Measurements from ENCODE around the gene RALA.

RALA gene

DNA sequence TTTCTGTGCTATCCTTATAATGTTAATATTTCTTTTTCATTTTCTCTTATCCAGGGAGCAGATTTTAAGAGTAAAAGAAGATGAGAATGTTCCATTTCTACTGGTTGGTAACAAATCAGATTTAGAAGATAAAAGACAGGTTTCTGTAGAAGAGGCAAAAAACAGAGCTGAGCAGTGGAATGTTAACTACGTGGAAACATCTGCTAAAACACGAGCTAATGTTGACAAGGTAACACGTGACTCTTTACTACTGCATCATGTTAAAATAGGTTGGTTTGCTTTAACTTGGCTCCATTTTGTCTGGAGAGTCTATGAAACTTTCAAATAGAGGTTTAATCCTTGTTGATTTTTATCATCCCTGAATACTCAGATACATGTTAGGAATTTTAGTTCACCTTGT lies 73.3 kb downstream of the RALA start:
- TF ChIP-seq, protein P1, sequence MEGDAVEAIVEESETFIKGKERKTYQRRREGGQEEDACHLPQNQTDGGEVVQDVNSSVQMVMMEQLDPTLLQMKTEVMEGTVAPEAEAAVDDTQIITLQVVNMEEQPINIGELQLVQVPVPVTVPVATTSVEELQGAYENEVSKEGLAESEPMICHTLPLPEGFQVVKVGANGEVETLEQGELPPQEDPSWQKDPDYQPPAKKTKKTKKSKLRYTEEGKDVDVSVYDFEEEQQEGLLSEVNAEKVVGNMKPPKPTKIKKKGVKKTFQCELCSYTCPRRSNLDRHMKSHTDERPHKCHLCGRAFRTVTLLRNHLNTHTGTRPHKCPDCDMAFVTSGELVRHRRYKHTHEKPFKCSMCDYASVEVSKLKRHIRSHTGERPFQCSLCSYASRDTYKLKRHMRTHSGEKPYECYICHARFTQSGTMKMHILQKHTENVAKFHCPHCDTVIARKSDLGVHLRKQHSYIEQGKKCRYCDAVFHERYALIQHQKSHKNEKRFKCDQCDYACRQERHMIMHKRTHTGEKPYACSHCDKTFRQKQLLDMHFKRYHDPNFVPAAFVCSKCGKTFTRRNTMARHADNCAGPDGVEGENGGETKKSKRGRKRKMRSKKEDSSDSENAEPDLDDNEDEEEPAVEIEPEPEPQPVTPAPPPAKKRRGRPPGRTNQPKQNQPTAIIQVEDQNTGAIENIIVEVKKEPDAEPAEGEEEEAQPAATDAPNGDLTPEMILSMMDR (IDR thresholded peaks at IDR 0.05; ENCODE audit: low read depth, low read length), result no peak
- H3K4me3 ChIP-seq (ENCODE audit: low read depth, low read length), result no peak overlapping the region

DNA sequence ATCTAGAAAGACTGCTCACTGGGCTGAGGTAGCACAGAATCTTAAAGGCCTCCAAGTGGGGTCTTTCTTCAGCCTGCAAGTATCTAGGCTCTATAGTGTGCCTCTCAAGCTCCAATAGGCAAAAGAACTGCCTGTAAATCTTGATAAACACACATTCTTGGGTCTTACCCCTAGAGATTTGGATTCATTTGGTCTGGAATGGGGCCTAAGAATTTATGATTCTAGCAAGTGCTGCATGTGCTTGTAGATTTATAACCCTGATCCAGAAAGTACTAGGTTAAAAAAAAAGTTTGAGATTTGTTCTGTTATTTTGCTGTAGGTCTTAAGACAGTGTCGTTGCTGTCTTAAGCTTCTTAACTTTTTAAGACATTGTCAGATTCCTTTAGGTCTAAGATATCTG lies 74.1 kb downstream of the RALA start:
- TF ChIP-seq, protein P1 (IDR thresholded peaks at IDR 0.05; ENCODE audit: low read depth, low read length), result no peak
- no peak overlapping the region for H3K4me3 ChIP-seq (ENCODE audit: low read depth, low read length)

DNA sequence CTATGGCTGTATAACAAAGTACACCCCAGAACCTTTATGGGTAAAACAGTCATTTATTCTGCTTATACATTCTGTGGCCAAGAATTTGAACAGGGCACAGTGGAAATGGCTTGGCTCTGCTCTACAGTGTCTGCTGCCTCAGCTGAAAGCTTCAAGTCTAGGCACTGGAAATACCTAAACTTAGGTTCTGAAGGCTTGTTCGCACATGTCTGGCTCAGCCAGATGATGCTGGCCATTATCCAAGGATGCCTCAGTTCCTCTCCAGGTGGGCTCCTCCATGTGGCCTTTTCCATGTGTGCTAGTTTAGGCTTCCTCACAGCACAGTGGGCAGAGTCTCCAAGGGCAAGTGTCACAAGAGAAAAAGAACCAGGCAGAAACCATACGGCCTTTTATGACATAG lies 76.8 kb downstream of the RALA start:
- TF ChIP-seq, protein P1 (IDR thresholded peaks at IDR 0.05; ENCODE audit: low read depth, low read length), result no peak

DNA sequence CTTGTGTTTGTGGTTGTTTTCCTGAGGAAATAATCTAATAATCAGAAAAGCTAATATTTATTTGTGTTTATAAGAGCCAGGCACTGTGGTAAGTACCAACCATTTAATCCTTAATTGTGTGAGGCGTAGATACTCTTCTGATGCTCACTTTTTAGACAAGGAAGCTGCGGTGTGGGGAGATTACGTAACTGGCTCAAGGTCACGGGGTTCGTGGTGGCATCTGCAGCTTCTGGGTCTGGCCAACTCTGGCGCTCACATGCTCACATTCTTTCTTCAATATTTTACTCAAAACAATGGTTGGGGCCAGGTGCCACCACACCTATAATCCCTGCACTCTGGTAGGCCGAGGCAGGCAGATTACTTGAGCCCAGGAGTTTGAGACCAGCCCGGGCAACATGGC lies 77.6 kb downstream of the RALA start:
- TF ChIP-seq, protein P1 (IDR thresholded peaks at IDR 0.05; ENCODE audit: low read depth, low read length), result no peak
- no peak overlapping the region for H3K4me3 ChIP-seq (ENCODE audit: low read depth, low read length)

More for the DNA sequence above, 76.8 kb downstream of the RALA start:
- H3K4me3 ChIP-seq (ENCODE audit: low read depth, low read length), result no peak overlapping the region

DNA sequence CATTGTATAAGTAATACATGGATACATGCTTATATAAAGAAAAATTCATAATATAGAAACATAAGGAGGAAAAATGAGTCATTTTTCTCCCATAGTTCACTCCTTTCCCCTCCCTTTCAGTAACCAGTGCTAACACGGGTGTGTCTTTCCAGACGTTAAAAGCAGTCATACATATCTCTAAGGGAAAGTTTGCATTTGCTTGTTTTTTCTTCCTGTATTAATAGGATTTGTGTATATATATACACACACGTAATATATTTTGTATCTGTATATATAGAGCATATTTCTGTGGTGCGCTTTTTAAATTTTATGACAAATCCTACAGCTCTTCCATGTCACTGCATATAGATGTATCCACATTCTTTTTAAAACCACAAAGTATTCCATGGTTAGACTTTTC lies 78.8 kb downstream of the RALA start:
- no peak overlapping the region for H3K4me3 ChIP-seq (ENCODE audit: low read depth, low read length)
- TF ChIP-seq, protein P1 (IDR thresholded peaks at IDR 0.05; ENCODE audit: low read depth, low read length), result no peak

DNA sequence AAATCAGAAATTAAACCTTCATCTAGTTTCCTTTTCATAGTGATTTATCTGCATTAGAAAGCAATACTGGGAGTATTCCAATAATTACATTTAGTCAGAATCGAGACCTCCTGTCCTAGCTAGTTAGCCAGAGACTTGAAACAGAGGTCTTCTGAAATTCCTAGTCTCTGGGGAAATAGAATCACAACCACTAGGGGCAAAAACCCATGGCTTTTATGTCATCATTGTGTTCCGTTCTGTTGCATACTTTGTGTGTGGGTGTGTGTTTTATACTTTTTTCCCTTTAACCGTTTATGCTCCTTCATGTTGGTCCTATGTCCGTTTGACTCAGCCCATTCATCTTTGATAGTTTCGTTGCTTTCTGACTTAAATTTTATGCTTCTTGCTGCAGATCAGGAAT lies 79.8 kb downstream of the RALA start:
- no peak overlapping the region for H3K4me3 ChIP-seq (ENCODE audit: low read depth, low read length)
- TF ChIP-seq, protein P1 (IDR thresholded peaks at IDR 0.05; ENCODE audit: low read depth, low read length), result no peak

DNA sequence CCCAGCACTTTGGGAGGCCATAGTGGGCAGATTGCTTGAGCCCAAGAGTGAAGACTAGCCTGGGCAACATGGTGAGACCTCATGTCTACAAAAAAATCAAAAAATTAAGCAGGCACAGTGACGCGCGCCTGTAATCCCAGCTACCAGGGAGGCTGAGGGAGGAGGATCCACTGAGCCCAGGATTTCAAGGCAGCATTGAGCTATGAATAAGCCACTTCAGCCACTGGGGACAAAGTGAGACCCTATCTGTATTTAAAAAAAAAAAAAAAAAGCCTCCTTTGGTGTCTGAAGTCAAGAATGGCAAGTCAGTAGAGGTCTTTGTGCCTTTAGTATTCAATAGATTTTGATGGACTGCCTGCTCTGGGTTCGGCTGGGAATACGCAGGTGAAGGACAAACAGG lies 85.7 kb downstream of the RALA start:
- TF ChIP-seq, protein P1 (IDR thresholded peaks at IDR 0.05; ENCODE audit: low read depth, low read length), result no peak
- no peak overlapping the region for H3K4me3 ChIP-seq (ENCODE audit: low read depth, low read length)

Data from WI38 (cell line).